ENCODE measurements around the gene RAPGEF6.

GRCh38 chr5:131488463-131488862, 146.6 kb downstream of the RAPGEF6 start:
- TF ChIP-seq REST (IDR thresholded peaks at IDR 0.05; ENCODE audit: insufficient read depth in 1 of 2, low read depth in 2 of 2, low read length in 1 of 2) (no peak), CTCF (IDR thresholded peaks at IDR 0.05) (no peak), POLR2AphosphoS5 (IDR thresholded peaks at IDR 0.05; ENCODE audit: low read depth, low read length) (no peak), TCF7L2 (IDR thresholded peaks at IDR 0.05; ENCODE audit: low read depth, low read length) (no peak), SIN3A (IDR thresholded peaks at IDR 0.05; ENCODE audit: borderline replicate concordance, insufficient read depth, low read depth, low read length) (no peak)
